Measurements from ENCODE around the gene SCAF8.
"Not testable (repeated sequence)": the region's sequence is repeated elsewhere in the genome, so short reads cannot be mapped to it uniquely, and the experiment has no call there.

Gene SCAF8

GRCh38 chr6:154763650-154764049 lies 30.4 kb downstream of the SCAF8 start:
- DNase-seq, result no peak
- in situ Hi-C loops (cut with HindIII; ENCODE audit: low pct_ligation_motif_present, low sequenced_read_pairs), result no loop called here
- Histone ChIP-seq H3K27ac (no peak overlapping the region), H3K36me3 (replicated peaks) (no peaks in the 10 kb centered on the region), H3K4me3 (ENCODE audit: low read depth, low read length) (no peak overlapping the region), H3K27me3 (replicated peaks) (no peaks in the 10 kb centered on the region)
- TF ChIP-seq, protein P1, sequence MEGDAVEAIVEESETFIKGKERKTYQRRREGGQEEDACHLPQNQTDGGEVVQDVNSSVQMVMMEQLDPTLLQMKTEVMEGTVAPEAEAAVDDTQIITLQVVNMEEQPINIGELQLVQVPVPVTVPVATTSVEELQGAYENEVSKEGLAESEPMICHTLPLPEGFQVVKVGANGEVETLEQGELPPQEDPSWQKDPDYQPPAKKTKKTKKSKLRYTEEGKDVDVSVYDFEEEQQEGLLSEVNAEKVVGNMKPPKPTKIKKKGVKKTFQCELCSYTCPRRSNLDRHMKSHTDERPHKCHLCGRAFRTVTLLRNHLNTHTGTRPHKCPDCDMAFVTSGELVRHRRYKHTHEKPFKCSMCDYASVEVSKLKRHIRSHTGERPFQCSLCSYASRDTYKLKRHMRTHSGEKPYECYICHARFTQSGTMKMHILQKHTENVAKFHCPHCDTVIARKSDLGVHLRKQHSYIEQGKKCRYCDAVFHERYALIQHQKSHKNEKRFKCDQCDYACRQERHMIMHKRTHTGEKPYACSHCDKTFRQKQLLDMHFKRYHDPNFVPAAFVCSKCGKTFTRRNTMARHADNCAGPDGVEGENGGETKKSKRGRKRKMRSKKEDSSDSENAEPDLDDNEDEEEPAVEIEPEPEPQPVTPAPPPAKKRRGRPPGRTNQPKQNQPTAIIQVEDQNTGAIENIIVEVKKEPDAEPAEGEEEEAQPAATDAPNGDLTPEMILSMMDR (IDR thresholded peaks at IDR 0.05; ENCODE audit: low read depth, low read length, missing control alignments), result no peak

GRCh38 chr6:154765273-154765672 lies 32.1 kb downstream of the SCAF8 start:
- TF ChIP-seq, protein P1 (IDR thresholded peaks at IDR 0.05; ENCODE audit: low read depth, low read length, missing control alignments), result no peak
- Histone ChIP-seq H3K36me3 (replicated peaks) (no peaks in the 10 kb centered on the region), H3K4me3 (ENCODE audit: low read depth, low read length) (no peak overlapping the region), H3K27ac (no peak overlapping the region), H3K27me3 (replicated peaks) (no peaks in the 10 kb centered on the region)
- in situ Hi-C loops (cut with HindIII; ENCODE audit: low pct_ligation_motif_present, low sequenced_read_pairs), result no loop called here
- no peak for DNase-seq

DNA sequence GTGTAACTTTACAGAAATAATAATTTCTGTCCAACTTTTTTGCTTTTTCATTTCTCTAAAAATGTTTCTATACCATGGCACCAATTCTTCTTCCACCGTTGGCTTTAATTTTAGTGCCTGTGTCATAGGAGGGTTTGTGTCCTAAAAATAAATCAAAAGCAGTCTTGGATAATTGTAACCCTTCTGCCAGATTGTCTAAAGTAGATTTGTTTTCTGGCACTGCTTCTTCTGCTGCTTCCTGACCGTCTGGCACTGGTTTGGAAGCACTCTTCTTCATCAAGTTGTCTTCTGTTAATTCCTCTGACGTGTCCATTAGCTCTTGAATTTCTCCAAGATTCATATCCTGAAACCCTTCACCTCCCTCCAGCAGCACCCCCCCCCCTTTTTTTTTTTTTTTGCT lies 33.1 kb downstream of the SCAF8 start:
- Histone ChIP-seq H3K4me3 (ENCODE audit: low read depth, low read length) (no peak overlapping the region), H3K27ac (no peak overlapping the region), H3K27me3 (replicated peaks) (no peaks in the 10 kb centered on the region), H3K36me3 (replicated peaks) (no peaks in the 10 kb centered on the region)
- in situ Hi-C loops (cut with HindIII; ENCODE audit: low pct_ligation_motif_present, low sequenced_read_pairs), result no loop called here
- no peak for DNase-seq
- TF ChIP-seq, protein P1 (IDR thresholded peaks at IDR 0.05; ENCODE audit: low read depth, low read length, missing control alignments), result no peak

- H3K36me3 ChIP-seq (replicated peaks), result no peaks in the 10 kb centered on the region
- no peak for DNase-seq
- no peaks in the 10 kb centered on the region for H3K27me3 ChIP-seq (replicated peaks)
- H3K4me3 ChIP-seq (ENCODE audit: low read depth, low read length), result no peak overlapping the region
- in situ Hi-C loops (cut with HindIII; ENCODE audit: low pct_ligation_motif_present, low sequenced_read_pairs), result no loop called here
- no peak overlapping the region for H3K27ac ChIP-seq
- TF ChIP-seq, protein P1 (IDR thresholded peaks at IDR 0.05; ENCODE audit: low read depth, low read length, missing control alignments), result no peak
Measured at GRCh38 chr6:154767003-154767723, 33.9 kb downstream of the SCAF8 start.

DNA sequence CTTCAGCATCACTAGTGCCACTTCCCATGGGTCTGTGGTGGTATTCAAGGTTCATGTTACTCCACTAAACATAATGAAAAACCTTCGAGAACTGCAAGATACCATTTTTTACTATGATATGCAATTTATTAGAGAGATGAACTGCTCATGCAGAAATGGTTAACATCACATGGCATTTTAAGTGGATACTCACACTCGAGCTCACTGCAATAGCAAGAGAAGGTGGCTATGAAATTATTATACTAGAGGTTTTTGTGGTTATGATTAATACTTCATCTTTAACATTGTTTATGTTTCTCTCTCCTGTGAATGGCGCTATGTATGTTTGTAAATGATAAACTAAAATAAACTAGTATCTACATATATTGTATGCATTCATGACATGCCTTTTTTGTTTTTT lies 35.1 kb downstream of the SCAF8 start:
- in situ Hi-C loops (cut with HindIII; ENCODE audit: low pct_ligation_motif_present, low sequenced_read_pairs), result no loop called here
- no peak overlapping the region for H3K4me3 ChIP-seq (ENCODE audit: low read depth, low read length)
- TF ChIP-seq, protein P1 (IDR thresholded peaks at IDR 0.05; ENCODE audit: low read depth, low read length, missing control alignments), result no peak
- H3K27me3 ChIP-seq (replicated peaks), result no peaks in the 10 kb centered on the region
- no peak overlapping the region for H3K27ac ChIP-seq
- no peak for DNase-seq
- H3K36me3 ChIP-seq (replicated peaks), result no peaks in the 10 kb centered on the region

- in situ Hi-C loops (cut with HindIII; ENCODE audit: low pct_ligation_motif_present, low sequenced_read_pairs), result no loop called here
- H3K36me3 ChIP-seq (replicated peaks), result no peaks in the 10 kb centered on the region
- no peak for DNase-seq
- no peak overlapping the region for H3K4me3 ChIP-seq (ENCODE audit: low read depth, low read length)
- no peaks in the 10 kb centered on the region for H3K27me3 ChIP-seq (replicated peaks)
- H3K27ac ChIP-seq, result no peak overlapping the region
- TF ChIP-seq, protein P1 (IDR thresholded peaks at IDR 0.05; ENCODE audit: low read depth, low read length, missing control alignments), result no peak
Measured at GRCh38 chr6:154773610-154774089, 40.4 kb downstream of the SCAF8 start.

DNA sequence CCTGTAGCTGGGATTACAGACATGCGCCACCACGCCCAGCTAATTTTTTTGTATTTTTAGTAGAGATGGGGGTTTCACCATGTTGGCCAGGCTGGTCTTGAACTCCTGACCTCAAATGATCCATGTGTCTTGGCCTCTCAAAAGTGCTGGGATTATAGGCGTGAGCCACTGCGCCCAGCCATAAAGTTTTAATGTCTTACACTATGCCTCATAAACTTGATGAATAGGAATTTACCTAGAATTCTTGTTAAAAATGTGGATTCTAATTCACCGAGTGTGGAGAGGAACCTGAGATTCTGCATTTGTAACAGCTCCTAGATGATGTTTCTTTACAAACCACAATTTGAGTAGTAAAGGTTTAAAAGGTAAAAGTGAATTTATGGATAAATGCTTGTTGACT lies 45.9 kb downstream of the SCAF8 start:
- DNase-seq; H3K27me3 ChIP-seq (replicated peaks); H3K27ac ChIP-seq; H3K36me3 ChIP-seq (replicated peaks); H3K4me3 ChIP-seq (ENCODE audit: low read depth, low read length); in situ Hi-C loops (cut with HindIII; ENCODE audit: low pct_ligation_motif_present, low sequenced_read_pairs): not testable (repeated sequence)

Data from brain microvascular endothelial cell (primary cell).